HepG2 (cell line): ENCODE results near the gene CD7. TPM values are rescaled to one million over a fixed set of nuclear protein-coding genes. Genes with fewer than 3 reads are reported as not detected.

Experiments
- ARHGAP35 ChIP-seq: sonication (generic); formaldehyde crosslinking; IDR thresholded peaks from 2 replicates; pipeline ENCODE4 v1.9.0; 2022; ENCODE audit warnings: mild to moderate bottlenecking, inconsistent platforms, moderate library complexity, missing genetic modification reagents, borderline replicate concordance
- FOXA1 ChIP-seq, 2 experiments: fragments of 450-650 bp in 1 of 2; sonication (generic) in 1 of 2; formaldehyde crosslinking in 1 of 2; IDR thresholded peaks; 2 replicates each; pipeline versions ENCODE4 v1.4.0 to v1.6.1; 2016 to 2020; ENCODE audit warnings: missing genetic modification reagents in 1 of 2
- GMEB2 ChIP-seq: IDR thresholded peaks from 2 replicates; pipeline ENCODE4 v1.6.1; 2016; ENCODE audit warnings: missing biosample characterization, missing genetic modification reagents, low read depth
- MYNN ChIP-seq: sonication (generic); formaldehyde crosslinking; IDR thresholded peaks from 2 replicates; pipeline ENCODE4 v1.4.0; 2020; ENCODE audit warnings: mild to moderate bottlenecking, low read depth, missing genetic modification reagents
- TMF1 ChIP-seq: sonication (generic); formaldehyde crosslinking; IDR thresholded peaks from 2 replicates; pipeline ENCODE4 v1.8.1; 2022; ENCODE audit warnings: low read depth, missing genetic modification reagents
- ZBTB2 ChIP-seq: sonication (generic); formaldehyde crosslinking; IDR thresholded peaks from 2 replicates; pipeline ENCODE4 v1.8.0; 2022; ENCODE audit warnings: low read depth, missing genetic modification reagents
- polyA plus RNA-seq, 8 experiments: library from polyadenylated mRNA; depleted of rRNA in 3 of 8; stranded (reverse) in 7 of 8; unstranded in 1 of 8; fragments of >200 nt; fragmentation: Illumina TruSeq in 4 of 8; extraction: Trizol in 4 of 8; gene quantifications; 2 replicates each; pipeline versions ENCODE4 v1.2.1 to v1.2.3, GENCODE V29; 2011 to 2016; ENCODE audit warnings: low read depth in 4 of 8, missing spikeins in 1 of 8, mixed read lengths in 1 of 8; ENCODE audit not compliant: insufficient read depth in 1 of 8
- total RNA-seq, 5 experiments: library from RNA; depleted of rRNA; stranded (reverse); fragments of >200 nt; fragmentation: Illumina TruSeq; extraction: Trizol; gene quantifications; 2 replicates each; pipeline ENCODE4 v1.2.3, GENCODE V29; 2016; ENCODE audit warnings: low read depth in 1 of 5
- TF ChIP-seq, protein P1 (sequence below): sonication (generic); formaldehyde crosslinking; IDR thresholded peaks from 2 replicates; pipeline ENCODE4 v1.4.0; 2020; ENCODE audit warnings: low read depth, mild to moderate bottlenecking, missing genetic modification reagents
- TF ChIP-seq, protein P2 (sequence below), 2 experiments: fragments of 450-650 bp in 1 of 2; sonication (generic) in 1 of 2; formaldehyde crosslinking in 1 of 2; IDR thresholded peaks; 2 replicates each; pipeline versions ENCODE4 v1.6.1 to v1.8.0; 2016 to 2022; ENCODE audit warnings: antibody characterized with exemption in 1 of 2, mild to moderate bottlenecking in 1 of 2, missing genetic modification reagents in 1 of 2
- TF ChIP-seq, protein P3 (sequence below): fragments of 450-650 bp; IDR thresholded peaks from 2 replicates; pipeline ENCODE4 v1.6.1; 2017; ENCODE audit warnings: mild to moderate bottlenecking

CD7 gene
- total and polyA plus RNA-seq, 2 of the 13 experiments (the other 11 are each of a cell fraction or from before 2014, with no cell fraction given) = 67.6 to 76.4 TPM

- TF ChIP-seq, protein P1, sequence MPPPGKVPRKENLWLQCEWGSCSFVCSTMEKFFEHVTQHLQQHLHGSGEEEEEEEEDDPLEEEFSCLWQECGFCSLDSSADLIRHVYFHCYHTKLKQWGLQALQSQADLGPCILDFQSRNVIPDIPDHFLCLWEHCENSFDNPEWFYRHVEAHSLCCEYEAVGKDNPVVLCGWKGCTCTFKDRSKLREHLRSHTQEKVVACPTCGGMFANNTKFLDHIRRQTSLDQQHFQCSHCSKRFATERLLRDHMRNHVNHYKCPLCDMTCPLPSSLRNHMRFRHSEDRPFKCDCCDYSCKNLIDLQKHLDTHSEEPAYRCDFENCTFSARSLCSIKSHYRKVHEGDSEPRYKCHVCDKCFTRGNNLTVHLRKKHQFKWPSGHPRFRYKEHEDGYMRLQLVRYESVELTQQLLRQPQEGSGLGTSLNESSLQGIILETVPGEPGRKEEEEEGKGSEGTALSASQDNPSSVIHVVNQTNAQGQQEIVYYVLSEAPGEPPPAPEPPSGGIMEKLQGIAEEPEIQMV = peak; percentile 82
- no peak for TF ChIP-seq FOXA1 (IDR thresholded peaks at IDR 0.05)
- no peak for TF ChIP-seq FOXA1 (CRISPR knock-in tag; IDR thresholded peaks at IDR 0.05)
- TF ChIP-seq TMF1 (CRISPR knock-in tag) = peak; percentile 79; the same call in 1 of the 2 replicates
- TF ChIP-seq MYNN (CRISPR knock-in tag) = no peak
- peak; percentile 96 for TF ChIP-seq ARHGAP35 (CRISPR knock-in tag)
- TF ChIP-seq, protein P2, sequence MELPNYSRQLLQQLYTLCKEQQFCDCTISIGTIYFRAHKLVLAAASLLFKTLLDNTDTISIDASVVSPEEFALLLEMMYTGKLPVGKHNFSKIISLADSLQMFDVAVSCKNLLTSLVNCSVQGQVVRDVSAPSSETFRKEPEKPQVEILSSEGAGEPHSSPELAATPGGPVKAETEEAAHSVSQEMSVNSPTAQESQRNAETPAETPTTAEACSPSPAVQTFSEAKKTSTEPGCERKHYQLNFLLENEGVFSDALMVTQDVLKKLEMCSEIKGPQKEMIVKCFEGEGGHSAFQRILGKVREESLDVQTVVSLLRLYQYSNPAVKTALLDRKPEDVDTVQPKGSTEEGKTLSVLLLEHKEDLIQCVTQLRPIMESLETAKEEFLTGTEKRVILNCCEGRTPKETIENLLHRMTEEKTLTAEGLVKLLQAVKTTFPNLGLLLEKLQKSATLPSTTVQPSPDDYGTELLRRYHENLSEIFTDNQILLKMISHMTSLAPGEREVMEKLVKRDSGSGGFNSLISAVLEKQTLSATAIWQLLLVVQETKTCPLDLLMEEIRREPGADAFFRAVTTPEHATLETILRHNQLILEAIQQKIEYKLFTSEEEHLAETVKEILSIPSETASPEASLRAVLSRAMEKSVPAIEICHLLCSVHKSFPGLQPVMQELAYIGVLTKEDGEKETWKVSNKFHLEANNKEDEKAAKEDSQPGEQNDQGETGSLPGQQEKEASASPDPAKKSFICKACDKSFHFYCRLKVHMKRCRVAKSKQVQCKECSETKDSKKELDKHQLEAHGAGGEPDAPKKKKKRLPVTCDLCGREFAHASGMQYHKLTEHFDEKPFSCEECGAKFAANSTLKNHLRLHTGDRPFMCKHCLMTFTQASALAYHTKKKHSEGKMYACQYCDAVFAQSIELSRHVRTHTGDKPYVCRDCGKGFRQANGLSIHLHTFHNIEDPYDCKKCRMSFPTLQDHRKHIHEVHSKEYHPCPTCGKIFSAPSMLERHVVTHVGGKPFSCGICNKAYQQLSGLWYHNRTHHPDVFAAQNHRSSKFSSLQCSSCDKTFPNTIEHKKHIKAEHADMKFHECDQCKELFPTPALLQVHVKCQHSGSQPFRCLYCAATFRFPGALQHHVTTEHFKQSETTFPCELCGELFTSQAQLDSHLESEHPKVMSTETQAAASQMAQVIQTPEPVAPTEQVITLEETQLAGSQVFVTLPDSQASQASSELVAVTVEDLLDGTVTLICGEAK (IDR thresholded peaks at IDR 0.05) = no peak
- TF ChIP-seq, protein P2 (CRISPR knock-in tag; IDR thresholded peaks at IDR 0.05) = peak; percentile 77; the same call in 1 of the 2 replicates
- peak; percentile 79; the same call in 1 of the 2 replicates for TF ChIP-seq ZBTB2 (CRISPR knock-in tag)
- TF ChIP-seq, protein P3, sequence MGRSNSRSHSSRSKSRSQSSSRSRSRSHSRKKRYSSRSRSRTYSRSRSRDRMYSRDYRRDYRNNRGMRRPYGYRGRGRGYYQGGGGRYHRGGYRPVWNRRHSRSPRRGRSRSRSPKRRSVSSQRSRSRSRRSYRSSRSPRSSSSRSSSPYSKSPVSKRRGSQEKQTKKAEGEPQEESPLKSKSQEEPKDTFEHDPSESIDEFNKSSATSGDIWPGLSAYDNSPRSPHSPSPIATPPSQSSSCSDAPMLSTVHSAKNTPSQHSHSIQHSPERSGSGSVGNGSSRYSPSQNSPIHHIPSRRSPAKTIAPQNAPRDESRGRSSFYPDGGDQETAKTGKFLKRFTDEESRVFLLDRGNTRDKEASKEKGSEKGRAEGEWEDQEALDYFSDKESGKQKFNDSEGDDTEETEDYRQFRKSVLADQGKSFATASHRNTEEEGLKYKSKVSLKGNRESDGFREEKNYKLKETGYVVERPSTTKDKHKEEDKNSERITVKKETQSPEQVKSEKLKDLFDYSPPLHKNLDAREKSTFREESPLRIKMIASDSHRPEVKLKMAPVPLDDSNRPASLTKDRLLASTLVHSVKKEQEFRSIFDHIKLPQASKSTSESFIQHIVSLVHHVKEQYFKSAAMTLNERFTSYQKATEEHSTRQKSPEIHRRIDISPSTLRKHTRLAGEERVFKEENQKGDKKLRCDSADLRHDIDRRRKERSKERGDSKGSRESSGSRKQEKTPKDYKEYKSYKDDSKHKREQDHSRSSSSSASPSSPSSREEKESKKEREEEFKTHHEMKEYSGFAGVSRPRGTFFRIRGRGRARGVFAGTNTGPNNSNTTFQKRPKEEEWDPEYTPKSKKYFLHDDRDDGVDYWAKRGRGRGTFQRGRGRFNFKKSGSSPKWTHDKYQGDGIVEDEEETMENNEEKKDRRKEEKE = no peak
- peak; percentile 34; the same call in 1 of the 2 replicates for TF ChIP-seq GMEB2
Measured at GRCh38 chr17:82273327-82274133, 43.9 kb downstream of the CD7 start, which contains the start of gene CSNK1D (continued).
